ENCODE measurements around the gene TMED1. TPM values are rescaled to one million over a fixed set of nuclear protein-coding genes. Genes with fewer than 3 reads are reported as not detected.

The TMED1 gene
- total RNA-seq, 1 experiment from 2014 or later: 62.9 TPM

GRCh38 chr19:10816691-10817090 lies 19.3 kb downstream of the TMED1 start:
- DNase-seq (ENCODE audit: low spot score): no peak
- in situ Hi-C loops (cut with HindIII; ENCODE audit: low sequenced_read_pairs): no loop called here

GRCh38 chr19:10815969-10816644 lies 19.9 kb downstream of the TMED1 start:
- in situ Hi-C loops (cut with HindIII; ENCODE audit: low sequenced_read_pairs): no loop called here

GRCh38 chr19:10815007-10815536 lies 20.9 kb downstream of the TMED1 start:
- no peak for DNase-seq (ENCODE audit: low spot score)
- in situ Hi-C loops (cut with HindIII; ENCODE audit: low sequenced_read_pairs): no loop called here

More at GRCh38 chr19:10815969-10816644, 19.9 kb downstream of the TMED1 start:
- no peak for DNase-seq (ENCODE audit: low spot score)

- in situ Hi-C loops (cut with HindIII; ENCODE audit: low sequenced_read_pairs): no loop called here
- no peak for DNase-seq (ENCODE audit: low spot score)
Measured at GRCh38 chr19:10812902-10813404, 23.1 kb downstream of the TMED1 start.

- DNase-seq (ENCODE audit: low spot score): no peak
- in situ Hi-C loops (cut with HindIII; ENCODE audit: low sequenced_read_pairs): no loop called here
Measured at GRCh38 chr19:10812196-10812595, 23.8 kb downstream of the TMED1 start.

- in situ Hi-C loops (cut with HindIII; ENCODE audit: low sequenced_read_pairs): no loop called here
- no peak for DNase-seq (ENCODE audit: low spot score)
Measured at GRCh38 chr19:10811391-10812111, 24.5 kb downstream of the TMED1 start.

GRCh38 chr19:10809651-10810285 lies 26.2 kb downstream of the TMED1 start:
- in situ Hi-C loops (cut with HindIII; ENCODE audit: low sequenced_read_pairs): no loop called here

GRCh38 chr19:10808937-10809649 lies 26.9 kb downstream of the TMED1 start:
- in situ Hi-C loops (cut with HindIII; ENCODE audit: low sequenced_read_pairs): no loop called here
- DNase-seq (ENCODE audit: low spot score): peak; percentile 14

More at GRCh38 chr19:10809651-10810285, 26.2 kb downstream of the TMED1 start:
- DNase-seq (ENCODE audit: low spot score): no peak

GRCh38 chr19:10805758-10806247 lies 30.2 kb downstream of the TMED1 start:
- no peak for DNase-seq (ENCODE audit: low spot score)
- in situ Hi-C loops (cut with HindIII; ENCODE audit: low sequenced_read_pairs): no loop called here

GRCh38 chr19:10805065-10805757 lies 30.8 kb downstream of the TMED1 start:
- no peak for DNase-seq (ENCODE audit: low spot score)
- in situ Hi-C loops (cut with HindIII; ENCODE audit: low sequenced_read_pairs): no loop called here

GRCh38 chr19:10803252-10803651 lies 32.8 kb downstream of the TMED1 start:
- in situ Hi-C loops (cut with HindIII; ENCODE audit: low sequenced_read_pairs): no loop called here
- DNase-seq (ENCODE audit: low spot score): no peak

GRCh38 chr19:10802479-10802878 lies 33.5 kb downstream of the TMED1 start:
- in situ Hi-C loops (cut with HindIII; ENCODE audit: low sequenced_read_pairs): no loop called here
- DNase-seq (ENCODE audit: low spot score): no peak

- DNase-seq (ENCODE audit: low spot score): peak; percentile 85
- in situ Hi-C loops (cut with HindIII; ENCODE audit: low sequenced_read_pairs): no loop called here
Measured at GRCh38 chr19:10800488-10800887, 35.5 kb downstream of the TMED1 start.

GRCh38 chr19:10797541-10798256 lies 38.3 kb downstream of the TMED1 start:
- peak; percentile 44 for DNase-seq (ENCODE audit: low spot score)

GRCh38 chr19:10797078-10797477 lies 38.9 kb downstream of the TMED1 start:
- no peak for DNase-seq (ENCODE audit: low spot score)

More at GRCh38 chr19:10797541-10798256, 38.3 kb downstream of the TMED1 start:
- in situ Hi-C loops (cut with HindIII; ENCODE audit: low sequenced_read_pairs): no loop called here

GRCh38 chr19:10796653-10797052 lies 39.4 kb downstream of the TMED1 start:
- in situ Hi-C loops (cut with HindIII; ENCODE audit: low sequenced_read_pairs): no loop called here
- DNase-seq (ENCODE audit: low spot score): peak; percentile 68

More at GRCh38 chr19:10797078-10797477, 38.9 kb downstream of the TMED1 start:
- in situ Hi-C loops (cut with HindIII; ENCODE audit: low sequenced_read_pairs): no loop called here

GRCh38 chr19:10789866-10790265 lies 46.1 kb downstream of the TMED1 start:
- in situ Hi-C loops (cut with HindIII; ENCODE audit: low sequenced_read_pairs): no loop called here
- no peak for DNase-seq (ENCODE audit: low spot score)

- in situ Hi-C loops (cut with HindIII; ENCODE audit: low sequenced_read_pairs): no loop called here
- no peak for DNase-seq (ENCODE audit: low spot score)
Measured at GRCh38 chr19:10788146-10788545, 47.9 kb downstream of the TMED1 start.

Data from G401 (cell line).